Activated CD4-positive, alpha-beta T cell treated with anti-CD3 and anti-CD28 coated beads for 4 hours (primary cell): ENCODE results near the gene PNCK.

Experiments used
- DNase-seq, 2 donors: peaks; one replicate each; pipeline ENCODE4 v3.0.0-alpha.2; 2020

PNCK gene

GRCh38 chrX:153640736-153641575 is 32.7 kb downstream of the PNCK start:
- DNase-seq, result no peak

DNA sequence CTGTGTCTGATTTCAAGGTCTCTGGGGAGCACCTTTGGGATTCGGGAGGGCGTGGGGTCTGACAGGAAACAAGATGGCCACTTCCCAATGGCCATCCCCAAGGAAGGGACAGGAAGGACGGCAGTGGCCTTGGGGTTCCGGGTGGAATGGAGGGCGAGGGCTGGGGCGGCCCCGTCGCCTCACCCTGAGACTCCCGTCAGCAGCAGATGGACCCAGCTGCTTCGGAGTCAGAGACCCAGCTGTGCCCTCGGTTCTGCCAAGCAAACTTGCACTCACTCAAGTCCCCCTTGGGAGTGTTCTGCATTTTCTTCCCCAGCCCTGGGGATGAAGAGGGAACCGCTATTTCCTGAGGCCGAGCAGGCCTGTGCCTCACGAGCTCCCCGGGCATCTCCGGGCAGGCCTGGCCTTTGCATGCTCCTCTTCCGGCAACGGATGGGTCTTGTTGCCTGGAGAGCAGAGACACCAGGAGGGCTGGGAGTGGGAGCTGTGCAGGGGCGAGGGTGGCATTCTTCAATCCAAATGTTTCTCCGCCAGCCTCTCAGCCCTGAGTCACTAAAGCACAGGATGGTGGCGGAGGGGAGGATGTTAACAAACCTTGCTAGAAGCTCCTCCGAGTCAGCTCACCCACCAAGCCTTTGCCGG is 33.4 kb downstream of the PNCK start:
- DNase-seq, result no peak

- DNase-seq, result no peak
These were observed 34.2 kb downstream of the PNCK start for GRCh38 chrX:153639177-153640044.

DNA sequence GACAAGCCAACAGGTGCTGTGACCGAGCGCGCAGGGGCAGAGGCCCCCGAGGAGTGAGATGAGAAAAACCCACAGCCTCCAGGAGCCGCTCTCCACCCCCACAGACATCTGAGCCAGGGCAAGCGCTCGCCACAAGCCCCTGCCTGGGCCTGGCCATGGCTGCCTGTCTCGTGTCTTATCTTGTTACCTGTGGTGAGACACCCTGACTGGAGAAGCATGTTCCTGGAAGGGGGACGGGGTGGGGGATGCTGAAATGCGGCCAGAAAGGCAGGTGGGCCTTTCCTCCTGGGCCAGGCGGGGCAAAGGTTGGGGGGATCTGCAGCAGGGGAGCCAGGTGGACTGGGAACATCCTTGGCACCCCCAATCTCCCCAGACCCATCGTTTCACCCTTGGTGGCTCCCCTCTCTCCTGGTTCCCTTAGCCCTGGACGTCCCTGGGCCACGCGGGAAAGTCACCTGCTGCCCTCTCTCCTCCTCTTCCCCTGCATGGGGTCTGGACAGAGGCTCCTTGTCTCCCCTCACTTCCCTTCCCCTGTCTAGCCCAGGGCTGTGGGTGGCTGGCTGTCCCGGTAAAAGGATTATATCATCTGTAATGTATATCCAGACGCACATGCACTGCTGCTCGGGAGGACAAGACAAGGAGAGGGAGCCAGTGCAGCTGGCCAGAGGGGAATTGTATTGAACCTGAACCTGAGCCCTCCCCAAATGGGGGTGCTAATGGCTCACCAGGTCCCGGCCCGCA is 35.0 kb downstream of the PNCK start:
- no peak for DNase-seq

DNA sequence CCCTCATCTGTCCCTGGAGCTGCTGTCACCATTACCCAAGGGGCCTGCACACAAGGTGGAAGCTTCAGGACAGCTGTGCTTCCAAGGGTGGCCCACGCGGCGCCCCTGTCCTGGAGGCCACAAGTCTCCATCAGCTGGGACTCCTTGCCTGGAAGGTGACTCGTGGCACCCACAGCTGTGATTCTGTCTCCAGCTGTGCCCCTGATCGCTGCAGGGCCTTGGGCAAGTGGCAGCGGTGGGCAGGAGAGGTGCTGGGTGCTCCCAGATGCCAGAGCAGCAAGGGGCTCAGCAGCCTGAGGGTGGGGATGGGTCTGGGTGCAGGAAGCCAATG is 35.6 kb downstream of the PNCK start:
- no peak for DNase-seq

- no peak for DNase-seq
These were observed 36.2 kb downstream of the PNCK start for GRCh38 chrX:153637121-153638040.

DNA sequence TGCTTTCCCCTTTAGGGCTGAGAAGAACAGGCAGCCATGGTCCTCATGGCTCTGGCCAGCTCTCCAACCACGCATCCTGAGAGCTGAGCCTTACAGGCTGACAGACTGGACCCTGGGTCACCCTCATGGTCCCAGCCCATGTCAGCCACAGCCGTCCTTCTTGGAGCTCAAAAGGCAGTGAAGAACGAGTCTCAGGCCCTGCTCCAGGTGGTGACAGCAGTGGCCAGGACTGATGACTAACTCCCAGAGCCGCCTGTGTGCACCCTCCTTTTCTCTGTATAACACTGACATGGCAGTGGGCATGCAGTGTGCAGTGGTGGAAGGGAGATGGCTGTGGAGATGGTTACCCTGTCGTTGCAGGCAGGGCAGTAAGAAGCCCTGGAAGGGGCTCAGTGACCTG is 36.9 kb downstream of the PNCK start:
- no peak for DNase-seq

GRCh38 chrX:153635788-153636668 is 37.6 kb downstream of the PNCK start:
- DNase-seq, result no peak

DNA sequence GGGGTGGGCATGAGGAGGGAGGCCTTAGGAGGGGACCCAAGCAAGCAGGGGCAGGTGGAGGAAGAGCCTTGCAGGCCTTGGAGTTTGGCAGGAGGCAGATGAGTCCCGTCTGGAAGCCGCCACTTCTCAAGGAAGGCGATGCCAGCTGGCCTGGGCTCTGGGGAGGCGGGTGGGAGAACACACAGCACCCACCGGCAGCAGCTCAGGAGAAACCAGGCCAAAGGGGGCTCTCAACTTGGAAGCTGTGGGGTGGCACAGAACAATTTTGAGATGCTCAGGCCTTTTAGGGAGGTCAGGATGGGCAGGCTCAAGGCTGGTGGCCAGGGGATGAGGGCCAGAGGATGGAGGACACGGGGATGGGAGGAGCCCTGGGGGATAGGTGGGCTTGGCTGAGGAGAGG is 38.2 kb downstream of the PNCK start:
- no peak for DNase-seq

GRCh38 chrX:153634832-153635231 is 38.8 kb downstream of the PNCK start:
- DNase-seq, result no peak

DNA sequence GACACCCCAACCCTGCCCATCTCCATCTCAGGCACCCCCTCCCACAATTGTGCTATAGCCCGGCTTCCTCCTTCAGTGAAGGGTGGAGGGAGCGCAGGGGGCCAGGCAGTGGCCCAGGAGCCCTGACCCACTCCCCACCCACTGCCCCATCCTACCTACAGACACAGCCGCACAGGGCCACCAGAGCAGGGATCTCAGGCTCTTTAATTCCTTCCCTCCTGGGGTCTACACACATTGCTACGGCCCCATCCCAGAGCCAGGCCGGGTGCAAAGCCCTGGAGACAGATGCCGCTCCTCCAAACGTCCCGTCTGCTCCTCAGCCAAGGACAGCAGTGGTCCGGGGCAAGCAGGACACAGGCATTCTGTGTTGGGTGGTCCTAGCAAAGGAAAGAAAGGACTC is 39.4 kb downstream of the PNCK start:
- DNase-seq, result no peak

GRCh38 chrX:153633607-153634180 is 39.9 kb downstream of the PNCK start:
- DNase-seq, result no peak

DNA sequence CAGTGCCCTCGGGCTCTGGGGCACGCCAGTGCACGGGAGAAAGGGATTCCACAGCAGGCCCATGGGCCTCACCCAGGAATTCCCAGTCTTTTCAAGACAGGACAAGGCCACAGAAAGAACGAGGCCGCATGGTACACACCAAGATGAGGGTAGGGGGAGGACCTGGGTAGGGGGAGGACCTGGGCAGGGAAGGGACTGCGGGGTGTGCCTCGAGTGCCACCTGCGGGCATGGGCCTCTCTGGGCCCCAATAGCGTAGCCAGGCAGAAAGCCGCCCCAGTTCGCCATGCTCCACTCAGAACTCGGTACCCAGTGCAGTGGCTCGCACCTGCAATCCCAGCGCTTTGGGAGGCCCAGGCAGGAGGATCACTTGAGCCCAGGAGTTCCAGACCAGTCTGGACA is 40.6 kb downstream of the PNCK start:
- DNase-seq, result no peak

- no peak for DNase-seq
These were observed 41.0 kb downstream of the PNCK start for GRCh38 chrX:153632595-153632946.

GRCh38 chrX:153631907-153632594 is 41.6 kb downstream of the PNCK start:
- no peak for DNase-seq

- no peak for DNase-seq
These were observed 42.3 kb downstream of the PNCK start for GRCh38 chrX:153631346-153631745.

DNA sequence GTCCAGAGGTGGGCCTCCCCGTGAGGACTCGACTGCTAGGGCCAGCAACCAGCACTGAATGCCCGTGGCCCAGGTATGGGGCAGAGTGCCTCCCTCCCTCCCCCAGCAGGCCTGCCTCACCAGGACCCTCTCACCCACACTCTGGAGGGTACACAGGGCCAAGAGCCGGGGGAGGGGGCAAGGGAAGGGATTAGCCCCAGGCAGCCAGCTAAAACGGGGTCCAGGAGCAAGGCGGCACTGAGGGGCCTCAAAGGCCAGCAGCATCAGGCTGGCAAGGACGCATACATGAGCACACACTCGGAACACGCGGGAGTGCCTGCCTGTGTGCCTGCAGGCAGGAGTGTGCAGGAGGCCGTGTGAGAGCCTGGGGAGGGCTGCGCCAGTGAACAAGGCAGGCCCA is 44.9 kb downstream of the PNCK start:
- DNase-seq, result no peak

DNA sequence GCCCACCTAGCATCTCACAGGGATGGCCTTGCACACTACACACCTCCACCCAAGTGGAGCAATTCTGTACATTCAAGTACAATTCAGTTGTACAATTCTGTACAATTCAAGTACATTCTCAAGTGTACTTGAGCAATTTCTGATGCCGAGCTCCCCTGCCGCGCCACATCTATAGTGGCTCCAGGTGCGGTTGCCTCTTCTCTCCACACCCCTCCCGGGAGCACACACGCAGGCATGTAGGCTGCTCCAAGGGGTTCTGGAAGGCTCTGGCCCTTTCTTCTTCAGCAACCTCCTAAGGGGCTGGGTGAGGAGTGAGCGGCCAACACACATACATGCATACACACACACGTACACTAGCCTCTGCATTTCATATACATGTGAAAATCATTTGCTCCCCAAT is 45.5 kb downstream of the PNCK start:
- DNase-seq, result no peak

DNA sequence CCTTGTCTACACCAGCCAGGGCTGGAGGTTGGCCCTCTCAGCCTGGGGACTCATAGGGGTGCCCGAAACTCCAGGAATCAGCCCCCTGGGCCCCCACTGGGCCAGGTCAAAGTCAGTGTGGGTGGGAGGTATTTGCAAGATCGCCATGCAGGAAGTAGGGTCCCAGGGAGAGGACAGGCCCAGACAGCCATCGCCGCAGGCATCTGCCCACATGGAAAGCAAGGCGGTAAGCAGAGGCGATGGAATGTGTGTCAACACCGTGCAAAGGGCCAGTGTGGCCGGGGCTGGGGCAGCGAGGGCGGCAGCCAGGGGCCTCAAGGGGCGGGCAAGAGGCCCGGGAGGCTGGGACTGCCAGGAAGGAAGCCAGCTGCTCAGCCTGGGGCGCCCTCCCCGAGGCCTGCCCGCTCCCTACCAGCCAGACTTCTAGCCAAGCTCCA is 45.9 kb downstream of the PNCK start:
- no peak for DNase-seq
